Lower leg skin (tissue), 3 donors: ENCODE data around the gene IL15RA.

Experiments used
- POLR2A ChIP-seq, 2 donors: fragments of 450-650 bp; IDR thresholded peaks; one replicate each; pipeline ENCODE4 v1.6.1; 2016 to 2017; ENCODE audit warnings: antibody characterized with exemption in 2 of 2, mild to moderate bottlenecking in 1 of 2, moderate library complexity in 1 of 2
- TF ChIP-seq, protein P1 (sequence below), 3 donors: fragments of 450-650 bp; IDR thresholded peaks; one replicate each; pipeline ENCODE4 v1.5.1; 2016; ENCODE audit warnings: antibody characterized with exemption in 3 of 3, mild to moderate bottlenecking in 3 of 3, moderate library complexity in 2 of 3

DNA sequence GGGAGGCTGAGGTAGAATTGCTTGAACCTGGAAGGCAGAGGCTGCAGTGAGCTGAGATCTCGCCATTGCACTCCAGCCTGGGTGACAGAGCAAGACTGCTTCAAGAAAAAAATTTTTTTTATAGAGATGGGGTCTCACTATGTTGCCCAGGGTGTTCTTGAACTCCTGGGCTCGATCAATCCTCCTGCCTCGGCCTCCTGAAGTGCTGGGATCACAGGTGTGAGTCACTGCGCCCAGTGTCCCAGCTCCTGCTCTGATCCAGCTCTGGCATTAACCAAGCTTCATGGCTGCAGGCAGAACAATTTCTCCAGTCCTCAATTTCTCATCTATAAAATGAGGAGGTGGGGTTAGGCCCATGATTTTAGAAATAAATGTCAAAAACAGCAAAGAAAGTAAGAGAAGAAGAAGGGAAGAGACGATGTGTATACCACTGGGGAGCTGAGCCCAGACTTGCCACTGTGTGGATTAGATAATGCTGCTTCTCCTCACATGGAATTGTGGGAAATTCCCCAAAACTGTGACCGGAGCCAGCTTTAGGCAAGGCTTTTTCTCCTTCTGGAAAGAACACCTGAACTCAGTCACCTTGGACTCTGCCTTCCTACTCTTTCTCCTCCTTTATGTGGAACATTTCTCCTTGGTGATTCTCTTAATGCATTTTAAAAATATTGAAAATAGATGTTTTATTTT, 25.5 kb downstream of the IL15RA start:
- no peak for TF ChIP-seq POLR2A (IDR thresholded peaks at IDR 0.05)
- TF ChIP-seq, protein P1, sequence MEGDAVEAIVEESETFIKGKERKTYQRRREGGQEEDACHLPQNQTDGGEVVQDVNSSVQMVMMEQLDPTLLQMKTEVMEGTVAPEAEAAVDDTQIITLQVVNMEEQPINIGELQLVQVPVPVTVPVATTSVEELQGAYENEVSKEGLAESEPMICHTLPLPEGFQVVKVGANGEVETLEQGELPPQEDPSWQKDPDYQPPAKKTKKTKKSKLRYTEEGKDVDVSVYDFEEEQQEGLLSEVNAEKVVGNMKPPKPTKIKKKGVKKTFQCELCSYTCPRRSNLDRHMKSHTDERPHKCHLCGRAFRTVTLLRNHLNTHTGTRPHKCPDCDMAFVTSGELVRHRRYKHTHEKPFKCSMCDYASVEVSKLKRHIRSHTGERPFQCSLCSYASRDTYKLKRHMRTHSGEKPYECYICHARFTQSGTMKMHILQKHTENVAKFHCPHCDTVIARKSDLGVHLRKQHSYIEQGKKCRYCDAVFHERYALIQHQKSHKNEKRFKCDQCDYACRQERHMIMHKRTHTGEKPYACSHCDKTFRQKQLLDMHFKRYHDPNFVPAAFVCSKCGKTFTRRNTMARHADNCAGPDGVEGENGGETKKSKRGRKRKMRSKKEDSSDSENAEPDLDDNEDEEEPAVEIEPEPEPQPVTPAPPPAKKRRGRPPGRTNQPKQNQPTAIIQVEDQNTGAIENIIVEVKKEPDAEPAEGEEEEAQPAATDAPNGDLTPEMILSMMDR (IDR thresholded peaks at IDR 0.05), result no peak
